Measurements from ENCODE around the gene KRT86.
"Not testable (repeated sequence)": the region's sequence is repeated elsewhere in the genome, so short reads cannot be mapped to it uniquely, and the experiment has no call there.

KRT86 gene

DNA sequence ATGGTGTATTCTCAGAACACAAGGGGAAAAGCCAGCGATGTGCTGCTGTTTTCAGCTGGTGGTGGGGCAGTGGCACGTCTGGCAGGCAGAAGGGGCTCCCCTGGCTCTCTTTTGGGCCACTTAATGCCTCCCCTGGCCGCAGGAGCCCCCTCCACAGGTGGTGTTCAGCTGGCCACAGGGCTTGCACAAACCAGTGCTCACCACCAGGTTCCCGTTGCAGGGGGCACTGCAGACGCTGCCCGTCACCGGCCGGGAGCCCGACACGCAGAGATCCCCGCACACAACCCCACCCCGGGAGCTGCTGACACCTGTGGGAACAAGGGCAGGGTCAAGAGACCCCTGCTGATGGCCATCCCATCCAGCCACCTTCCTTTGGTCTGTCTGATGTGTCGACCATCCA, 40.1 kb downstream of the KRT86 start:
- no peak overlapping the region for H3K9ac ChIP-seq (ENCODE audit: low read length)
- no peaks in the 10 kb centered on the region for H3K9me3 ChIP-seq (ENCODE audit: insufficient read depth, low read length)
- no peaks in the 10 kb centered on the region for H3K79me2 ChIP-seq (ENCODE audit: insufficient read depth, low read length)
- TF ChIP-seq EZH2phosphoT487 (conservative IDR thresholded peaks at IDR 0.05; ENCODE audit: low read length) = no peak
- TF ChIP-seq, protein P1, sequence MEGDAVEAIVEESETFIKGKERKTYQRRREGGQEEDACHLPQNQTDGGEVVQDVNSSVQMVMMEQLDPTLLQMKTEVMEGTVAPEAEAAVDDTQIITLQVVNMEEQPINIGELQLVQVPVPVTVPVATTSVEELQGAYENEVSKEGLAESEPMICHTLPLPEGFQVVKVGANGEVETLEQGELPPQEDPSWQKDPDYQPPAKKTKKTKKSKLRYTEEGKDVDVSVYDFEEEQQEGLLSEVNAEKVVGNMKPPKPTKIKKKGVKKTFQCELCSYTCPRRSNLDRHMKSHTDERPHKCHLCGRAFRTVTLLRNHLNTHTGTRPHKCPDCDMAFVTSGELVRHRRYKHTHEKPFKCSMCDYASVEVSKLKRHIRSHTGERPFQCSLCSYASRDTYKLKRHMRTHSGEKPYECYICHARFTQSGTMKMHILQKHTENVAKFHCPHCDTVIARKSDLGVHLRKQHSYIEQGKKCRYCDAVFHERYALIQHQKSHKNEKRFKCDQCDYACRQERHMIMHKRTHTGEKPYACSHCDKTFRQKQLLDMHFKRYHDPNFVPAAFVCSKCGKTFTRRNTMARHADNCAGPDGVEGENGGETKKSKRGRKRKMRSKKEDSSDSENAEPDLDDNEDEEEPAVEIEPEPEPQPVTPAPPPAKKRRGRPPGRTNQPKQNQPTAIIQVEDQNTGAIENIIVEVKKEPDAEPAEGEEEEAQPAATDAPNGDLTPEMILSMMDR (IDR thresholded peaks at IDR 0.05; ENCODE audit: insufficient read depth, low read length, poor library complexity, severe bottlenecking) = no peak
- H4K20me1 ChIP-seq (ENCODE audit: low read depth, low read length) = no peaks in the 10 kb centered on the region
- no peak overlapping the region for H3K4me3 ChIP-seq (ENCODE audit: insufficient read depth, low read length, poor library complexity, severe bottlenecking)
- H3K9me2 ChIP-seq (replicated peaks; ENCODE audit: insufficient read depth, low read length) = no peaks in the 10 kb centered on the region
- H3F3A ChIP-seq (ENCODE audit: insufficient read depth) = no peaks in the 10 kb centered on the region
- H3K27me3 ChIP-seq (ENCODE audit: low read length) = no peaks in the 10 kb centered on the region; the same call in 1 of the 2 replicates
- no peak overlapping the region for H3K27ac ChIP-seq (ENCODE audit: low read depth, low read length)
- no peak overlapping the region for H2AFZ ChIP-seq (ENCODE audit: low read depth, low read length, severe bottlenecking)
- no peak overlapping the region for H3K4me2 ChIP-seq (ENCODE audit: low read depth, low read length, poor library complexity, severe bottlenecking)
- no peaks in the 10 kb centered on the region for H3K36me3 ChIP-seq (ENCODE audit: low read length)

DNA sequence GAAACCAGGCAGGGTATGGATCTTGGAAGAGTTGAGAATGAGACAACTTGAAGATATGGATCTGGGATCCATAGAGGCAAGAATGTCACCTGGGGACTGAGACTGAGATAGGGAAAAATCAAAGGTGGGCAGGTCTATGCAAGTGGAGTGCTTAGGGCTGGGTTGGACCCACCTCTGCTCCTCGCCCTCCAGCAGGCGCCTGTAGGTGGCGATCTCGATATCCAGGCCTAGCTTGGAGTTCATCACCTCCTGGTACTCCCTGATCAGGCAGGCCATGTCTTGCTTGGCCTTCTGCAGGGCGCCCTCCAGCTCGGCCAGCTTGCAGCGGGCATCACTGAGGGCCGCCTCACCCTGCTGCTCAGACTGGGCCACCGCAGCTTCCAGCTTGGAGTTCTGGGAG, 41.3 kb downstream of the KRT86 start:
- not testable (repeated sequence) for H2AFZ ChIP-seq (ENCODE audit: low read depth, low read length, severe bottlenecking); H3K79me2 ChIP-seq (ENCODE audit: insufficient read depth, low read length); H3K27ac ChIP-seq (ENCODE audit: low read depth, low read length); H3F3A ChIP-seq (ENCODE audit: insufficient read depth); H3K9me3 ChIP-seq (ENCODE audit: insufficient read depth, low read length); H3K4me3 ChIP-seq (ENCODE audit: insufficient read depth, low read length, poor library complexity, severe bottlenecking); H4K20me1 ChIP-seq (ENCODE audit: low read depth, low read length); H3K27me3 ChIP-seq (ENCODE audit: low read length); H3K4me2 ChIP-seq (ENCODE audit: low read depth, low read length, poor library complexity, severe bottlenecking); H3K9me2 ChIP-seq (replicated peaks; ENCODE audit: insufficient read depth, low read length); H3K9ac ChIP-seq (ENCODE audit: low read length); H3K36me3 ChIP-seq (ENCODE audit: low read length)

DNA sequence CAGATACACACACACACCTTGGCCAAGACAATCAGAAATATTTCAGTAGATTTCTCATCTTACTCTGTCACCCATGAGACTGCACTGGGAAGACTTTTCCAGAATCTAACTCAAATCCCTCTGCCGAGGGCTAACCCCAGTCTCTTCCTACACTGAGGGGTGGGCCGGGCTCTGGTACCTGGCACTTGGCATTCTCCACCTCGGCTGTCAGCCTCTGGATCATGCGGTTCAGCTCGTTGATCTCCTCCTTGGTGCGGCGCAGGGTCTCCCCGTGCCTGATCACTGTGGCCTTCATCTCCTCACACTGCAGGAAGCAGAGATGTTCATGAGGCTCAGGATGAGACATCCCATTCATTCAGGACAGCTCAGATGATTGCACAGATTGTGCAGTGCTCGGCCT, 41.8 kb downstream of the KRT86 start:
- no peaks in the 10 kb centered on the region for H3K27me3 ChIP-seq (ENCODE audit: low read length)
- H4K20me1 ChIP-seq (ENCODE audit: low read depth, low read length) = no peaks in the 10 kb centered on the region
- no peaks in the 10 kb centered on the region for H3K79me2 ChIP-seq (ENCODE audit: insufficient read depth, low read length)
- H3K9me2 ChIP-seq (replicated peaks; ENCODE audit: insufficient read depth, low read length) = no peaks in the 10 kb centered on the region
- H3K9me3 ChIP-seq (ENCODE audit: insufficient read depth, low read length) = no peaks in the 10 kb centered on the region
- H3F3A ChIP-seq (ENCODE audit: insufficient read depth) = no peaks in the 10 kb centered on the region
- TF ChIP-seq, protein P1 (IDR thresholded peaks at IDR 0.05; ENCODE audit: insufficient read depth, low read length, poor library complexity, severe bottlenecking) = no peak
- no peak for TF ChIP-seq EZH2phosphoT487 (conservative IDR thresholded peaks at IDR 0.05; ENCODE audit: low read length)
- H3K4me2 ChIP-seq (ENCODE audit: low read depth, low read length, poor library complexity, severe bottlenecking) = no peak overlapping the region
- no peak overlapping the region for H3K9ac ChIP-seq (ENCODE audit: low read length)
- no peaks in the 10 kb centered on the region for H3K36me3 ChIP-seq (ENCODE audit: low read length)
- no peak overlapping the region for H2AFZ ChIP-seq (ENCODE audit: low read depth, low read length, severe bottlenecking)
- no peak overlapping the region for H3K27ac ChIP-seq (ENCODE audit: low read depth, low read length)
- no peak overlapping the region for H3K4me3 ChIP-seq (ENCODE audit: insufficient read depth, low read length, poor library complexity, severe bottlenecking)

DNA sequence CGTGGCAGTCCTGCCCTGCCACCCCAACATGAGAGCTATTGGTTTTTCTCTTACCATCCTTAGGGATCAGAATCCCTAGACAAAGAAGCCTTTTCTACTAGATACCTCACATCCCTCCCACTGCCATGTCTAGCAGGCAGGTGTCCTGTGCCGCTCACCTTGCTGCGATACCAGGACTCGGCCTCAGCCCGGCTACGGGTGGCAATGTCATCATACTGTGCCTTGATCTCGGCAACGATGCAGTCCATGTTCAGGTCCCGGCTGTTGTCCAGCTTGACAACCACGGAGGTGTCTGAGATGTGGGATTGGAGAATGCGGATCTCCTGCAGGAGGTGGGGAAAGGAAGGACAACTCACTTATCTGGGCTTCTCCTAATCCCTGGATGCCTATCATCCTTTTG, 42.3 kb downstream of the KRT86 start:
- no peaks in the 10 kb centered on the region for H4K20me1 ChIP-seq (ENCODE audit: low read depth, low read length)
- H3K36me3 ChIP-seq (ENCODE audit: low read length) = no peaks in the 10 kb centered on the region
- TF ChIP-seq, protein P1 (IDR thresholded peaks at IDR 0.05; ENCODE audit: insufficient read depth, low read length, poor library complexity, severe bottlenecking) = no peak
- no peak for TF ChIP-seq EZH2phosphoT487 (conservative IDR thresholded peaks at IDR 0.05; ENCODE audit: low read length)
- no peak overlapping the region for H3K4me3 ChIP-seq (ENCODE audit: insufficient read depth, low read length, poor library complexity, severe bottlenecking)
- H3F3A ChIP-seq (ENCODE audit: insufficient read depth) = no peaks in the 10 kb centered on the region
- H3K27ac ChIP-seq (ENCODE audit: low read depth, low read length) = no peak overlapping the region
- no peak overlapping the region for H3K9ac ChIP-seq (ENCODE audit: low read length)
- H3K9me2 ChIP-seq (replicated peaks; ENCODE audit: insufficient read depth, low read length) = no peaks in the 10 kb centered on the region
- no peaks in the 10 kb centered on the region for H3K79me2 ChIP-seq (ENCODE audit: insufficient read depth, low read length)
- no peak overlapping the region for H2AFZ ChIP-seq (ENCODE audit: low read depth, low read length, severe bottlenecking)
- no peak overlapping the region for H3K4me2 ChIP-seq (ENCODE audit: low read depth, low read length, poor library complexity, severe bottlenecking)
- no peaks in the 10 kb centered on the region for H3K27me3 ChIP-seq (ENCODE audit: low read length)
- no peaks in the 10 kb centered on the region for H3K9me3 ChIP-seq (ENCODE audit: insufficient read depth, low read length)

Measured in SU-DHL-6 (cell line).